Measurements from ENCODE around the gene TFPT.

Gene TFPT

GRCh38 chr19:54115109-54116063 is at the start of gene TFPT, which contains the start of gene PRPF31:
Gene TFPT (minus strand): TSS chr19:54115657. CDS start chr19:54115269, 388 bp downstream.
Gene PRPF31 (plus strand): TSS chr19:54115754. CDS start chr19:54118279, 2,525 bp downstream.
- FAIRE-seq: peak; percentile 99

- no peak for FAIRE-seq
Measured at GRCh38 chr19:54165222-54165621, 49.8 kb upstream of the TFPT start.

GRCh38 chr19:54164369-54165068 is 49.1 kb upstream of the TFPT start:
- FAIRE-seq: no peak

- no peak for FAIRE-seq
Measured at GRCh38 chr19:54162884-54163283, 47.4 kb upstream of the TFPT start.

GRCh38 chr19:54162241-54162805 is 46.9 kb upstream of the TFPT start:
- no peak for FAIRE-seq

GRCh38 chr19:54160854-54161253 is 45.4 kb upstream of the TFPT start:
- no peak for FAIRE-seq

- no peak for FAIRE-seq
Measured at GRCh38 chr19:54160182-54160811, 44.8 kb upstream of the TFPT start.

- peak; percentile 99 for FAIRE-seq
Measured at GRCh38 chr19:54159352-54160181, 44.1 kb upstream of the TFPT start, which contains the start of gene LENG1. Gene LENG1 (minus strand): TSS chr19:54159721. CDS start chr19:54159695, 26 bp downstream.

- no peak for FAIRE-seq
Measured at GRCh38 chr19:54158812-54159351, 43.4 kb upstream of the TFPT start.

GRCh38 chr19:54156953-54157352 is 41.5 kb upstream of the TFPT start:
- FAIRE-seq: no peak

GRCh38 chr19:54156490-54156889 is 41.0 kb upstream of the TFPT start:
- FAIRE-seq: no peak

- no peak for FAIRE-seq
Measured at GRCh38 chr19:54155694-54156093, 40.2 kb upstream of the TFPT start.

GRCh38 chr19:54154603-54155345 is 39.3 kb upstream of the TFPT start:
- no peak for FAIRE-seq

- FAIRE-seq: no peak
Measured at GRCh38 chr19:54153731-54154326, 38.4 kb upstream of the TFPT start.

GRCh38 chr19:54152878-54153524 is 37.5 kb upstream of the TFPT start:
- no peak for FAIRE-seq

GRCh38 chr19:54152267-54152666 is 36.8 kb upstream of the TFPT start:
- no peak for FAIRE-seq

- no peak for FAIRE-seq
Measured at GRCh38 chr19:54151362-54152035, 36.0 kb upstream of the TFPT start.

- FAIRE-seq: no peak
Measured at GRCh38 chr19:54149021-54149812, 33.8 kb upstream of the TFPT start.

Data from islet of Langerhans (tissue), 1 donor.